Measurements from ENCODE around the gene RWDD4.

DNA sequence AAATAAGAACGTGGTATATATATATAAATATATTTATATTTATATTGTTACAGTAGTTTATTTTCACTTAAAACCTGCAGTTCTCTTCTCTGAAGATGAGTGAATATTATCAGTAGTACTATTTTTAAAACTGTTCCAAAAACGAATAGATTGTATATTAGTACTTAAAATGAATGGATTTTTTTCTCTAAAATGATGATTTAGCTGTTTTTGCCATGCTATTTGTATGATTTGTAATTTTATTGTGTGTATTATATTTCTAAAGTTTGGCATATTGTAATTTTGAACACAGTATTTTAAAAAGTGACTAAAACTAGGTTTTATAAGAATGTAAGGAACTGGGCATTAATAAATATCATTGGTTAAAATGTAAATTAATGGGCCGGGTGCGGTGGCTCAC, 22.1 kb upstream of the RWDD4 start:
- no peak for TF ChIP-seq POLR2A (IDR thresholded peaks at IDR 0.05; ENCODE audit: extremely low read depth, insufficient read length)
- TF ChIP-seq, protein P1, sequence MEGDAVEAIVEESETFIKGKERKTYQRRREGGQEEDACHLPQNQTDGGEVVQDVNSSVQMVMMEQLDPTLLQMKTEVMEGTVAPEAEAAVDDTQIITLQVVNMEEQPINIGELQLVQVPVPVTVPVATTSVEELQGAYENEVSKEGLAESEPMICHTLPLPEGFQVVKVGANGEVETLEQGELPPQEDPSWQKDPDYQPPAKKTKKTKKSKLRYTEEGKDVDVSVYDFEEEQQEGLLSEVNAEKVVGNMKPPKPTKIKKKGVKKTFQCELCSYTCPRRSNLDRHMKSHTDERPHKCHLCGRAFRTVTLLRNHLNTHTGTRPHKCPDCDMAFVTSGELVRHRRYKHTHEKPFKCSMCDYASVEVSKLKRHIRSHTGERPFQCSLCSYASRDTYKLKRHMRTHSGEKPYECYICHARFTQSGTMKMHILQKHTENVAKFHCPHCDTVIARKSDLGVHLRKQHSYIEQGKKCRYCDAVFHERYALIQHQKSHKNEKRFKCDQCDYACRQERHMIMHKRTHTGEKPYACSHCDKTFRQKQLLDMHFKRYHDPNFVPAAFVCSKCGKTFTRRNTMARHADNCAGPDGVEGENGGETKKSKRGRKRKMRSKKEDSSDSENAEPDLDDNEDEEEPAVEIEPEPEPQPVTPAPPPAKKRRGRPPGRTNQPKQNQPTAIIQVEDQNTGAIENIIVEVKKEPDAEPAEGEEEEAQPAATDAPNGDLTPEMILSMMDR (IDR thresholded peaks at IDR 0.05; ENCODE audit: low read depth, low read length): no peak
- TF ChIP-seq, protein P2, sequence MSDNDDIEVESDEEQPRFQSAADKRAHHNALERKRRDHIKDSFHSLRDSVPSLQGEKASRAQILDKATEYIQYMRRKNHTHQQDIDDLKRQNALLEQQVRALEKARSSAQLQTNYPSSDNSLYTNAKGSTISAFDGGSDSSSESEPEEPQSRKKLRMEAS (IDR thresholded peaks at IDR 0.05; ENCODE audit: low read depth, low read length): no peak
